Trophoblast cell (in vitro differentiated cells and primary cell): ENCODE results near the gene FTSJ3.
A peak's percentile ranks its signal among the peaks of the same experiment; 100 is the strongest.

Experiments used
- DNase-seq, 2 donors: peaks; one replicate each; pipeline ENCODE4 v3.0.0-alpha.2; 2016
- H2AFZ ChIP-seq: 2 replicates; pipeline ENCODE4 v1.6.1; 2013; ENCODE audit warnings: low read length, moderate library complexity, mild to moderate bottlenecking; ENCODE audit not compliant: insufficient read depth, poor library complexity
- H2AK5ac ChIP-seq: 2 replicates; pipeline ENCODE4 v1.6.1; 2013; ENCODE audit warnings: mild to moderate bottlenecking, low read length
- H2BK120ac ChIP-seq: 2 replicates; pipeline ENCODE4 v1.6.1; 2013; ENCODE audit warnings: low read length, mild to moderate bottlenecking, moderate library complexity; ENCODE audit not compliant: insufficient read depth, poor library complexity
- H2BK12ac ChIP-seq: 2 replicates; pipeline ENCODE4 v1.6.1; 2013; ENCODE audit warnings: mild to moderate bottlenecking, low read length, moderate library complexity
- H2BK5ac ChIP-seq: 2 replicates; pipeline ENCODE4 v1.6.1; 2013; ENCODE audit warnings: low read length, low read depth, moderate library complexity, mild to moderate bottlenecking; ENCODE audit not compliant: poor library complexity
- H3K14ac ChIP-seq: 2 replicates; pipeline ENCODE4 v1.6.1; 2013; ENCODE audit warnings: mild to moderate bottlenecking, low read length
- H3K18ac ChIP-seq: 2 replicates; pipeline ENCODE4 v1.6.1; 2013; ENCODE audit warnings: mild to moderate bottlenecking, low read length
- H3K23ac ChIP-seq: 2 replicates; pipeline ENCODE4 v1.6.1; 2013; ENCODE audit warnings: low read length
- H3K27ac ChIP-seq: 2 replicates; pipeline ENCODE4 v1.5.1; 2013; ENCODE audit warnings: low read depth, mild to moderate bottlenecking, inconsistent platforms, low read length, moderate library complexity
- H3K27me3 ChIP-seq: 2 replicates; pipeline ENCODE4 v1.6.1; 2013; ENCODE audit warnings: inconsistent platforms, mild to moderate bottlenecking, low read length, moderate library complexity; ENCODE audit not compliant: insufficient read depth
- H3K36me3 ChIP-seq, 2 experiments: 1 replicate in 1 of 2; 2 replicates in 1 of 2; pipeline ENCODE4 v1.6.1; 2013; ENCODE audit warnings: low read length in 2 of 2, mild to moderate bottlenecking in 2 of 2, moderate library complexity in 1 of 2; ENCODE audit not compliant: insufficient read depth in 2 of 2, control insufficient read depth in 1 of 2
- H3K4ac ChIP-seq: 2 replicates; pipeline ENCODE4 v1.6.1; 2013; ENCODE audit warnings: low read depth, mild to moderate bottlenecking, low read length, moderate library complexity
- H3K4me1 ChIP-seq, 2 experiments: 1 replicate in 1 of 2; 2 replicates in 1 of 2; pipeline ENCODE4 v1.6.1; 2013; ENCODE audit warnings: low read length in 2 of 2, mild to moderate bottlenecking in 2 of 2, moderate library complexity in 1 of 2; ENCODE audit not compliant: insufficient read depth in 2 of 2, control insufficient read depth in 1 of 2
- H3K4me2 ChIP-seq: 2 replicates; pipeline ENCODE4 v1.6.1; 2013; ENCODE audit warnings: inconsistent platforms, mild to moderate bottlenecking, low read length, moderate library complexity
- H3K4me3 ChIP-seq: 2 replicates; pipeline ENCODE4 v1.5.1; 2013; ENCODE audit warnings: mild to moderate bottlenecking, low read depth, low read length, inconsistent platforms
- H3K79me1 ChIP-seq: one replicate; pipeline ENCODE4 v1.6.1; 2013; ENCODE audit warnings: low read length
- H3K79me2 ChIP-seq: 2 replicates; pipeline ENCODE4 v1.6.1; 2013; ENCODE audit warnings: low read length, mild to moderate bottlenecking; ENCODE audit not compliant: control insufficient read depth, insufficient read depth, poor library complexity
- H3K9ac ChIP-seq: 2 replicates; pipeline ENCODE4 v1.6.1; 2013; ENCODE audit warnings: mild to moderate bottlenecking, low read length
- H3K9me3 ChIP-seq: 2 replicates; pipeline ENCODE4 v1.6.1; 2013; ENCODE audit warnings: low read depth, mild to moderate bottlenecking, control low read depth, inconsistent platforms, low read length; ENCODE audit not compliant: insufficient read depth
- H4K12ac ChIP-seq: 2 replicates; pipeline ENCODE4 v1.6.1; 2013; ENCODE audit warnings: low read depth, mild to moderate bottlenecking, low read length, moderate library complexity
- H4K8ac ChIP-seq: 2 replicates; pipeline ENCODE4 v1.6.1; 2013; ENCODE audit warnings: low read depth, mild to moderate bottlenecking, low read length, moderate library complexity
- H4K91ac ChIP-seq: one replicate; pipeline ENCODE4 v1.6.1; 2013; ENCODE audit warnings: low read depth, mild to moderate bottlenecking, low read length, moderate library complexity
- WGBS: extraction: QIAGEN DNeasy Blood & Tissue Kit; methylation state at CpG from one replicate; pipeline ENCODE4 v1.1.7; 2013; ENCODE audit warnings: missing lambda C conversion rate; ENCODE audit not compliant: insufficient read length, insufficient coverage; ENCODE audit errors: extremely low coverage; 5-methylcytosine and 5-hydroxymethylcytosine counted together

Gene FTSJ3

DNA sequence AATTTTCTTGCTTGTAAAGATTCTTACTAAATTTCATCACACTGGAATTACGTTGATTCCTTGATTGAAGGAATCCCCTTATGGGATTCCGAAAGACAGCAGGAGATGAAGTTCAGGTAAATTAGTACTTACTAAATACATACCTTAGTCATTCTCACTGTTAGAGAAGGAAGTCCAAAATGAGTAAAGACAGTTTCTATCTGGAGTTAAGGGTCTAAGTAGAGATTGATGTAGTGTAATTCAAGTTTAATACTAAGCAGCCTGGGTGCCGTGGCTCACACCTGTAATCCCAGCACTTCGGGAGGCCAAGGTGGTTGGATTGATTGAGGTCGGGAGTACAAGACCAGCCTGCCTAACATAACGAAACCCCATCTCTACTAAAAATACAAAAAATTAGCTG is 43.9 kb downstream of the FTSJ3 start:
- DNase-seq: no peak
- H3K36me3 ChIP-seq: peaks cover 24 to 26% of the 10 kb centered on the region in 2 experiments
- H2BK12ac ChIP-seq: no peak overlapping the region

DNA sequence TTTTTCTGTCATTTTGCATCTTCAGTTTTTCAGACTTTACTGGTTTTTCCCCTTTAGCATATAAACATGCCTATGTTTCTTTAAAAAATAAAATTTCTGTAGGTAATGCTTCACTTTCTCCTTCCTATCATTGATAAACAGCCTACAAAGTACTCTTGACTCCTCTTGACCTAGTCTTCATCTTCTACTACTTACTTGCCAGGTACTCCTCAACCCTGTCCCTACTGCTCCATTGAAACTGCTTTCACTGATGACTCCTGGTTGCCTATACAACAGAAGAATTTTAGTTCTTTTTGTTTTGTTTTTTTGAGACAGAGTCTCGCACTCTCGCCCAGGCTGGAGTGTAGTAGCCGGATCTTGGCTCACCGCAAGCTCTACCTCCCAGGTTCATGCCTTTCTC is 46.5 kb downstream of the FTSJ3 start:
- WGBS: no CpG with 5 or more reads among the region's 4 CpGs

More for the DNA sequence above, 43.9 kb downstream of the FTSJ3 start:
- Histone ChIP-seq H3K27me3 (no peaks in the 10 kb centered on the region), H3K4me1 (peaks cover 0 to 3% of the 10 kb centered on the region in 2 experiments), H2AK5ac (no peak overlapping the region), H3K4ac (peak overlapping the region; percentile 69), H2BK5ac (no peak overlapping the region), H4K8ac (no peak overlapping the region), H4K91ac (no peak overlapping the region), H3K18ac (no peak overlapping the region), H2AFZ (no peak overlapping the region), H4K12ac (no peak overlapping the region), H3K9me3 (no peaks in the 10 kb centered on the region), H2BK120ac (no peak overlapping the region), H3K79me1 (no peaks in the 10 kb centered on the region), H3K4me3 (no peak overlapping the region), H3K9ac (no peak overlapping the region), H3K79me2 (peaks cover 14% of the 10 kb centered on the region), H3K14ac (no peak overlapping the region), H3K27ac (no peak overlapping the region), H3K4me2 (no peak overlapping the region), H3K23ac (no peak overlapping the region)
- WGBS: no CpG with 5 or more reads among the region's 6 CpGs

DNA sequence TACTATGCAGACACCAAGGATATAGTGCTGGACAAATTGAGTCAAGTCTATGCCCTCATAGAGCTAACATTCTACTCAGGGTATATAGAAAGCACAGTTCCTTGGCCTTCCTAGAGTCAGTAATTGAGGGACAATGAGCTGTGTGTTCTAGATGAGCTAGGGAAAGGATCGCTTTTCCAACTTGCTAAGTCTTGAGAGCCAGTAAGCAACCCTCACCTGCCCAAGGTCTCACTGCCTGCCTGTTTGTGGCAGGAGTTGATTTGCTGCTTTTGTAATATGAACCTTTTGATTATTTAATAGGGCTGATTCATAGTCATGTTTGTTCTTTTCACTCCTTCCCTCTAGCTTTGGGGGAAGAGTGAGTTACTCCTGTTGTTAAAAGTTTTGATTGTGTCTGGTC is 47.0 kb downstream of the FTSJ3 start:
- H3K4me3 ChIP-seq: no peak overlapping the region
- no peak overlapping the region for H2AK5ac ChIP-seq
- no peak overlapping the region for H3K18ac ChIP-seq
- no peak overlapping the region for H3K4me2 ChIP-seq
- no peak overlapping the region for H3K14ac ChIP-seq
- no peak overlapping the region for H4K8ac ChIP-seq
- no peak overlapping the region for H4K12ac ChIP-seq
- no peak overlapping the region for H3K23ac ChIP-seq
- no peaks in the 10 kb centered on the region for H3K9me3 ChIP-seq
- H3K79me2 ChIP-seq: peaks cover 24% of the 10 kb centered on the region
- H4K91ac ChIP-seq: no peak overlapping the region
- no peaks in the 10 kb centered on the region for H3K79me1 ChIP-seq
- DNase-seq: no peak
- no peak overlapping the region for H2AFZ ChIP-seq
- no peak overlapping the region for H3K27ac ChIP-seq
- peaks cover 15 to 17% of the 10 kb centered on the region in 2 experiments for H3K36me3 ChIP-seq
- no peaks in the 10 kb centered on the region for H3K27me3 ChIP-seq
- H3K4ac ChIP-seq: peak overlapping the region; percentile 78
- H2BK5ac ChIP-seq: no peak overlapping the region
- no peak overlapping the region for H3K9ac ChIP-seq
- peaks cover under 1 to 3% of the 10 kb centered on the region in 2 experiments for H3K4me1 ChIP-seq
- H2BK12ac ChIP-seq: no peak overlapping the region
- H2BK120ac ChIP-seq: no peak overlapping the region
- WGBS: no CpG with 5 or more reads among the region's 1 CpG

More for the DNA sequence above, 46.5 kb downstream of the FTSJ3 start:
- Histone ChIP-seq H3K14ac (no peak overlapping the region), H3K4me1 (peaks cover 0 to 3% of the 10 kb centered on the region in 2 experiments), H3K27me3 (no peaks in the 10 kb centered on the region), H4K12ac (no peak overlapping the region), H3K4me2 (no peak overlapping the region), H3K4ac (peak overlapping the region; percentile 47), H3K9me3 (no peaks in the 10 kb centered on the region), H4K8ac (no peak overlapping the region), H2BK5ac (no peak overlapping the region), H4K91ac (no peak overlapping the region), H3K36me3 (peaks cover 15 to 17% of the 10 kb centered on the region in 2 experiments), H2BK12ac (no peak overlapping the region), H3K9ac (no peak overlapping the region), H3K23ac (no peak overlapping the region), H2BK120ac (no peak overlapping the region), H3K79me1 (no peaks in the 10 kb centered on the region), H3K4me3 (no peak overlapping the region), H2AK5ac (no peak overlapping the region), H3K18ac (no peak overlapping the region), H3K27ac (no peak overlapping the region), H3K79me2 (peaks cover 23% of the 10 kb centered on the region), H2AFZ (no peak overlapping the region)
- DNase-seq: no peak

DNA sequence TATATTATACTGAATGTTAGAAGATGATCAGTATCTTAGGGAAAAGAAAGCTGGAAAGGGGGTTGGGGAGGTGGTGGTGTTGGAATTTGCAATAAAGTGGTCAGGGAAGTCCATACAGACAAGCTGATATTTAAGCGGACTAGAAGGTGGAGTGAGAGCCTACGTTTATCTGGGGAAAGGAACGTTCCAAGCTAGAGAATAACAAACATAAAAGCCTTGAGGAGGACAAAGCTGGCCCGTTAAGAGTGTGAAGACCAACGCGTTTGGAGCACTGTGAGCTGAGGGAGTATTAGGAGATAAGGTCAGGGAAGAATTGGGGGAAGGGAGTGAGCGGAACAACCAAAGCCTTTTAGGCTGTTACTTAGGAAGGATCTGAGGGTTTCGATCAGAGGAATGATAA is 52.0 kb downstream of the FTSJ3 start:
- Histone ChIP-seq H3K4me3 (no peak overlapping the region), H4K91ac (no peak overlapping the region), H2AFZ (no peak overlapping the region), H4K12ac (no peak overlapping the region), H2BK120ac (no peak overlapping the region), H3K4me2 (peak overlapping the region; percentile 75), H2BK12ac (no peak overlapping the region), H3K9me3 (no peaks in the 10 kb centered on the region), H3K27ac (no peak overlapping the region), H3K27me3 (no peaks in the 10 kb centered on the region), H3K18ac (no peak overlapping the region), H3K4ac (peak overlapping the region; percentile 83), H3K79me2 (peaks cover 33% of the 10 kb centered on the region), H3K4me1 (peaks cover 3 to 4% of the 10 kb centered on the region in 2 experiments), H4K8ac (no peak overlapping the region), H3K79me1 (peaks cover 12% of the 10 kb centered on the region), H3K14ac (no peak overlapping the region), H2AK5ac (no peak overlapping the region), H3K23ac (no peak overlapping the region), H2BK5ac (no peak overlapping the region), H3K36me3 (peaks cover 9 to 15% of the 10 kb centered on the region in 2 experiments), H3K9ac (no peak overlapping the region)
- no peak for DNase-seq
- no CpG with 5 or more reads among the region's 8 CpGs for WGBS
